ENCODE data around the gene MAP6.

MAP6 gene

DNA sequence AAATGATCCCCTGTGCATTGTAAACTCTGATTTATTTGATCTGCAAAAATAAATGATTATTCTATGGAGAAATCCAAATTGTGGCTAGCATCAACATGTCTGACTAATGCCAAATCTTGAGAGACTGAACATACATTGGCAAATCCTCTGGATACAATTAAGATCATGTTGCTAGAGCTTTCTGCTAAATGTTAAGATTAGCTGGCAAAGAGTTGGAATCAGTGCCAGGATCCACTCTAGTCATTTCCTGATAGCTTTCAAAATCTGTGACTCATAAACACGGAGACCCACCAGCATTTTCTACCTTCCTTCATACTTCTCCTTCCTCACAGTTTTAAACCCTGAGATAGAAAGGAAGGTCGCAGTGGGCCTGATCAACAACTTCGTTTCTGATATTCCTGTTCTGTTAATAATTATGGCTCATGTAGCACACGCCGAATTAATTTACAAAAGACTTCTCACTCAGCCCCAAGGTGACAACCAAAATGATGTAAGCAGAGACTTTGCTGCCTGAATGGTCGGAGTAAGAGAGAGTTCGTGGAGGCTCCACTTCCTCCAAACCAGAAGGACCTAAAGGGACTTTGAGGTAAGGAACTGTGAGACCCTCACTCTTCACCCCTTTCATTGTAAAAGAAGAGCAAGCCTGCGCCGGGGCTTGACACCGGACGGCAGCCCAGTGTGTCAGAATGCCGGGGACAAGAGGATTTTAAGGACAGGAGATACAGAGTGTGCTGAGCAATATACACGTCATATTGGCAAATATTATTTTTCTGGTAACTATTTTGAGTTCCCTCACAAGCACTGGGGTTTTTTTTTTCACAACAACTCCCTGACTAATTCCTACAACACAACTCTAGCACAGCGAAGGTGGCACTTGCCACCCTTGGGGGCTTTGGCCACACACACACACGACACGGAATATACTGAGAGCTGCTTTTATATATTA, 64.8 kb downstream of the MAP6 start:
- H3K36me3 Mint-ChIP-seq (ENCODE audit: insufficient read depth), result no peaks in the 10 kb centered on the region
- no peak for ATAC-seq (replicated peaks)
- no peak overlapping the region for H3K27ac Mint-ChIP-seq
- H3K4me3 Mint-ChIP-seq, result no peak overlapping the region
- H3K9me3 Mint-ChIP-seq, result no peaks in the 10 kb centered on the region
- no peak for DNase-seq
- H3K4me1 Mint-ChIP-seq (ENCODE audit: low read depth in 2 of 2), result peaks cover 0 to 3% of the 10 kb centered on the region in 2 donors
- H3K27me3 Mint-ChIP-seq, result peaks cover 37 to 62% of the 10 kb centered on the region in 2 donors

GRCh38 chr11:75602951-75603350, 65.9 kb downstream of the MAP6 start:
- peak overlapping the region in 1 of 2 donors; percentile 1 for H3K4me3 Mint-ChIP-seq
- DNase-seq (no peak), ATAC-seq (replicated peaks) (no peak)
- peaks cover 0 to 3% of the 10 kb centered on the region in 2 donors for H3K4me1 Mint-ChIP-seq (ENCODE audit: low read depth in 2 of 2)
- peak overlapping the region in 1 of 2 donors; percentile 42 for H3K27ac Mint-ChIP-seq
- H3K27me3 Mint-ChIP-seq, result peaks cover 37 to 68% of the 10 kb centered on the region in 2 donors
- no peaks in the 10 kb centered on the region for H3K36me3 Mint-ChIP-seq (ENCODE audit: insufficient read depth)
- H3K9me3 Mint-ChIP-seq, result no peaks in the 10 kb centered on the region

DNA sequence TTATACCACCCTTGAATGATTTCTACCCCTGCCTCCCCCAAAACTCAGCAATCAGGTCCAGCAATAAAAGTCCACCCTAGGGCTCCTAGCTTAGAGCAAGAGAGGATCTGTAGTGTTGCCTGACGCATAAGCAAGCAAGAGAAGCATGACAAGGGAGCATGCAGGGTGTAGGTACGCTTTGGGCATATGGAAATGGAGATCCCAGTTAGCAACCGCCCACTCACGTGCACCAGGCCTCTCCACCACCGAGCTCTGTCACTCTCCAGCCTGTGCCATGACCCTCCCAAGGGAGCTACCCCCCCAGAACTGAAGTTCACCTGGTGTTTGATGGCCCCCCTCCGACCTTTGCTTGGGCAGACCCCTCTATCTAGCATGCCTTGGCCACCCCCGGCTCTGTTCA, 67.3 kb downstream of the MAP6 start:
- H3K27ac Mint-ChIP-seq, result no peak overlapping the region
- H3K4me1 Mint-ChIP-seq (ENCODE audit: low read depth in 2 of 2), result peaks cover 0 to 3% of the 10 kb centered on the region in 2 donors
- DNase-seq (no peak), ATAC-seq (replicated peaks) (no peak)
- H3K9me3 Mint-ChIP-seq, result no peaks in the 10 kb centered on the region
- H3K4me3 Mint-ChIP-seq, result no peak overlapping the region
- H3K27me3 Mint-ChIP-seq, result peaks cover 27 to 55% of the 10 kb centered on the region in 2 donors
- no peaks in the 10 kb centered on the region for H3K36me3 Mint-ChIP-seq (ENCODE audit: insufficient read depth)

GRCh38 chr11:75600356-75600755, 68.5 kb downstream of the MAP6 start:
- Mint-ChIP-seq H3K4me1 (ENCODE audit: low read depth in 2 of 2) (peaks cover 0 to 3% of the 10 kb centered on the region in 2 donors), H3K9me3 (no peaks in the 10 kb centered on the region), H3K36me3 (ENCODE audit: insufficient read depth) (no peaks in the 10 kb centered on the region), H3K4me3 (no peak overlapping the region), H3K27me3 (peaks cover 18 to 52% of the 10 kb centered on the region in 2 donors), H3K27ac (no peak overlapping the region)
- DNase-seq, result no peak
- no peak for ATAC-seq (replicated peaks)

DNA sequence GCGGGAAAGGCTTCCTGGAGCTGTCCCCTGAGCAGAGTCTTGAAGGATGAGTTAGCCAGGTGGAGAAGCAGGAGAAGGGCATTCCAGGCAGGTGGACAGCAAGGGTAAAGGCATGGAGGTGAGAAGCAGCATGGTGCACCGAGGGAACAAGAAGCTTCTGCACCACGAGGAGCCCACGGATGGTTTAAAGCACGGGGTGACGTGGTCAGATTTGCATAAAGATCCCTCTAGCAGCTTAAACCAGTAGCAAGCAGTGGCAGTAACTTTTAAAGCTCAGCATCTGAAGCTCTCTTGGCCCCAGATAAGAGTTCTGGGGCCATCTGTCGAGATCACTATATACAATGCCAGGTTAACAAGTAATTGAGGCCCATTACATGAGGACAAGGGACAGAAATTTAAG, 69.9 kb downstream of the MAP6 start:
- no peak overlapping the region for H3K4me3 Mint-ChIP-seq
- ATAC-seq (replicated peaks), result no peak
- no peaks in the 10 kb centered on the region for H3K36me3 Mint-ChIP-seq (ENCODE audit: insufficient read depth)

DNA sequence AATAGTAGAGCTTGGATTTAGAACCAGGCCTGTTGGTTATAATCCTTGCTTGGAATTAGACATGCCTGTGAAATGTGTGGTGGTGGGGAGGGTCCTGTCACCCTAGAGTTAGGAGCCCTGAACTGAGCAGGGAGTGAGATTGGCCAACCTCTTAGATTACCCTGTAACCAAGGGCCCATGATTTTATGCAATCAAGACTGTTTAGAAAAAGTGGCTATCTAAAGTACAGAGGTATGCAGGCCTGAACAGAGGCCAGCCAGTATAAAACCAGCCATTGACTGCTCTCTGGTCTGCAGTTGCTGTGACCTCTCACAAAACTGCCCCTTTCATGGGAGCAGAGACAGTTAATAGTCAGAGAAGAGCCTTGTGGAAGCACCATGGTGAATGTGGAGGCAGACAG, 70.6 kb downstream of the MAP6 start:
- Mint-ChIP-seq H3K27me3 (peaks cover 5 to 37% of the 10 kb centered on the region in 2 donors), H3K9me3 (no peaks in the 10 kb centered on the region), H3K27ac (no peak overlapping the region), H3K36me3 (ENCODE audit: insufficient read depth) (no peaks in the 10 kb centered on the region), H3K4me1 (ENCODE audit: low read depth in 2 of 2) (peaks cover 1 to 4% of the 10 kb centered on the region in 2 donors), H3K4me3 (no peak overlapping the region)
- ATAC-seq (replicated peaks), result no peak
- no peak for DNase-seq

More for the DNA sequence above, 69.9 kb downstream of the MAP6 start:
- Mint-ChIP-seq H3K4me1 (ENCODE audit: low read depth in 2 of 2) (peaks cover 0 to 3% of the 10 kb centered on the region in 2 donors), H3K9me3 (no peaks in the 10 kb centered on the region), H3K27me3 (peaks cover 6 to 42% of the 10 kb centered on the region in 2 donors), H3K27ac (no peak overlapping the region)
- no peak for DNase-seq

GRCh38 chr11:75597636-75598035, 71.2 kb downstream of the MAP6 start:
- DNase-seq (no peak), ATAC-seq (replicated peaks) (no peak)
- Mint-ChIP-seq H3K9me3 (no peaks in the 10 kb centered on the region), H3K36me3 (ENCODE audit: insufficient read depth) (no peaks in the 10 kb centered on the region), H3K27me3 (peaks cover 5 to 31% of the 10 kb centered on the region in 2 donors), H3K27ac (no peak overlapping the region), H3K4me1 (ENCODE audit: low read depth in 2 of 2) (peaks cover 7 to 8% of the 10 kb centered on the region in 2 donors), H3K4me3 (no peak overlapping the region)

- Mint-ChIP-seq H3K4me3 (no peak overlapping the region), H3K36me3 (ENCODE audit: insufficient read depth) (no peaks in the 10 kb centered on the region), H3K4me1 (ENCODE audit: low read depth in 2 of 2) (peaks cover 15% of the 10 kb centered on the region in 2 donors), H3K27ac (no peak overlapping the region), H3K9me3 (no peaks in the 10 kb centered on the region), H3K27me3 (peaks cover 0 to 24% of the 10 kb centered on the region in 2 donors)
- no peak for ATAC-seq (replicated peaks)
- no peak for DNase-seq
These were observed 71.9 kb downstream of the MAP6 start for GRCh38 chr11:75596914-75597313.

- no peaks in the 10 kb centered on the region for H3K9me3 Mint-ChIP-seq
- peaks cover 16% of the 10 kb centered on the region in 2 donors for H3K4me1 Mint-ChIP-seq (ENCODE audit: low read depth in 2 of 2)
- no peak for ATAC-seq (replicated peaks)
- H3K4me3 Mint-ChIP-seq, result no peak overlapping the region
- H3K36me3 Mint-ChIP-seq (ENCODE audit: insufficient read depth), result no peaks in the 10 kb centered on the region
- H3K27ac Mint-ChIP-seq, result no peak overlapping the region
- no peak for DNase-seq
- H3K27me3 Mint-ChIP-seq, result peaks cover 0 to 19% of the 10 kb centered on the region in 2 donors
These were observed 73.4 kb downstream of the MAP6 start for GRCh38 chr11:75595429-75595828.

DNA sequence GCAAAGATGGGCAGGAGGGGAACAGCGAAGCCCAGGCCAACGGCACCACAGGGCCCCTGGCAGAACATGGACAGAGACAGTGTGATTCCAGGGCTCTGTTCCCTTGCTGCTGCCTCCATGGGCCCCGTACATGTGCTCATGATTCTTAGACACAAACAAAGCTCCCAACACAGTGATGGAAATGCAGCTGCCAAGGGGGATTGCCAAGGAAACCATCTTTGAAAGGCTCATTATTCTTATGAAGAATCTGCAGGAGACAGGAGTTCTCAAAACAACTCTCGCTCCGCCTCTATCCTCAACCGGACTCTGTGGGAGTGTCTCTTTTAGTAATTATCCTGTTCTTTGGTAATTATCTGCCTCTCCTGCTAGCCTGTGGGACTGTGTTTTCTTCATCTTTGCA, 74.6 kb downstream of the MAP6 start:
- H3K4me3 Mint-ChIP-seq, result no peak overlapping the region
- DNase-seq (no peak), ATAC-seq (replicated peaks) (no peak)
- H3K27me3 Mint-ChIP-seq, result peaks cover 0 to 19% of the 10 kb centered on the region in 2 donors
- H3K4me1 Mint-ChIP-seq (ENCODE audit: low read depth in 2 of 2), result peaks cover 16% of the 10 kb centered on the region in 2 donors
- H3K9me3 Mint-ChIP-seq, result no peaks in the 10 kb centered on the region
- peak overlapping the region in 1 of 2 donors; percentile 34 for H3K27ac Mint-ChIP-seq
- no peaks in the 10 kb centered on the region for H3K36me3 Mint-ChIP-seq (ENCODE audit: insufficient read depth)

DNA sequence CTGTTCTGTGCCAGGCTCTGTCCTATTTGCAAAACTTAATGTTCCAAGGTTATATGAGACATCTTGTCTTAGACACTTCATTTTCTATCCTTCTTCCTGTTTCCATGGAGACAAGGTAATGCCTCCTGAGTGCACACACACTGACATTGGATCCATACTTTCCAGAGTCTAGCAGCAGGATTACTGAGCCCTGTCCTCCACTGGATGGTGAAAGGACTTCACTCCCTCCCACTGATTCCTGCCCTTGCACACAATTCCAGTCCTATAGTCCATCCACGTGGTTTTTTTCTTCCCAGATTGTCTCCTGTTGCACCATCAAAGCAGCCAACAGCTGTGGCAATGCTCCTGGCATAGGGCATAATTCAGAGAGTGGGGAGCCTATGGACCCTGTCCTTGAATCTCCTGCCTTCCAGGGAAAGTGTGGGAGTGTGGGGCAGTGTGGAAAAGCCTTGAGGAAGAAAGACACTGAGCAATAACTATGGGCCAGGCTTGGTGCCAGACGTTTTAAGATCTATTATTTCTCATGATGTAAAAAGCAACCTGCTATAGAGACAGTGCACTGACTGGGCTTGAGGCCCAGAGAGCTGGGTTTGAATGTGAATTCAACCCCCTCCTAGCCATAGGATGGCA, 75.4 kb downstream of the MAP6 start:
- H3K4me3 Mint-ChIP-seq, result no peak overlapping the region
- H3K36me3 Mint-ChIP-seq (ENCODE audit: insufficient read depth), result no peaks in the 10 kb centered on the region
- no peaks in the 10 kb centered on the region for H3K9me3 Mint-ChIP-seq
- peaks cover 0 to 15% of the 10 kb centered on the region in 2 donors for H3K27me3 Mint-ChIP-seq
- peaks cover 16% of the 10 kb centered on the region in 2 donors for H3K4me1 Mint-ChIP-seq (ENCODE audit: low read depth in 2 of 2)
- H3K27ac Mint-ChIP-seq, result peak overlapping the region in 1 of 2 donors; percentile 44
- ATAC-seq (replicated peaks), result no peak
- DNase-seq, result no peak

- Mint-ChIP-seq H3K4me3 (no peak overlapping the region), H3K4me1 (ENCODE audit: low read depth in 2 of 2) (peaks cover 16% of the 10 kb centered on the region in 2 donors), H3K9me3 (no peaks in the 10 kb centered on the region), H3K36me3 (ENCODE audit: insufficient read depth) (no peaks in the 10 kb centered on the region), H3K27me3 (peaks cover 0 to 13% of the 10 kb centered on the region in 2 donors), H3K27ac (peak overlapping the region; percentile 3 to 44)
- DNase-seq (no peak), ATAC-seq (replicated peaks) (peak; percentile 39)
These were observed 76.1 kb downstream of the MAP6 start for GRCh38 chr11:75592715-75593114.

GRCh38 chr11:75591966-75592365, 76.9 kb downstream of the MAP6 start:
- H3K36me3 Mint-ChIP-seq (ENCODE audit: insufficient read depth), result no peaks in the 10 kb centered on the region
- no peaks in the 10 kb centered on the region for H3K9me3 Mint-ChIP-seq
- peak overlapping the region in 1 of 2 donors; percentile 82 for H3K27ac Mint-ChIP-seq

More at GRCh38 chr11:75591966-75592365, 76.9 kb downstream of the MAP6 start:
- DNase-seq (no peak), ATAC-seq (replicated peaks) (no peak)
- peaks cover 16% of the 10 kb centered on the region in 2 donors for H3K4me1 Mint-ChIP-seq (ENCODE audit: low read depth in 2 of 2)
- peaks cover 0 to 13% of the 10 kb centered on the region in 2 donors for H3K27me3 Mint-ChIP-seq
- no peak overlapping the region for H3K4me3 Mint-ChIP-seq
